Muscle of leg (tissue), 11 donors: ENCODE results near the gene HKDC1. TPM values are rescaled to one million over a fixed set of nuclear protein-coding genes. Genes with fewer than 3 reads are reported as not detected.
"Not testable (repeated sequence)": the region's sequence is repeated elsewhere in the genome, so short reads cannot be mapped to it uniquely, and the experiment has no call there.

Experiments used
- DNase-seq: peaks from one replicate; pipeline ENCODE4 v3.0.0; 2013
- H3K27ac ChIP-seq: one replicate; pipeline ENCODE4 v1.5.1; 2013; ENCODE audit warnings: mild to moderate bottlenecking, low read length, control low read depth
- H3K27me3 ChIP-seq: one replicate; pipeline ENCODE4 v1.6.1; 2013; ENCODE audit warnings: low read length; ENCODE audit not compliant: control insufficient read depth, insufficient read depth
- H3K36me3 ChIP-seq: one replicate; pipeline ENCODE4 v1.6.1; 2013; ENCODE audit warnings: low read length; ENCODE audit not compliant: control insufficient read depth, insufficient read depth
- H3K4me1 ChIP-seq: one replicate; pipeline ENCODE4 v1.6.1; 2013; ENCODE audit warnings: low read length; ENCODE audit not compliant: control insufficient read depth, insufficient read depth
- H3K4me3 ChIP-seq: one replicate; pipeline ENCODE4 v1.5.1; 2013; ENCODE audit warnings: low read length, control low read depth
- H3K9me3 ChIP-seq: replicated peaks from 2 replicates; pipeline ENCODE4 v1.6.1; 2013; ENCODE audit warnings: low read depth, low read length; ENCODE audit not compliant: control insufficient read depth
- WGBS: methylation state at CpG from one replicate; pipeline ENCODE4 v1.1.5; 2013; ENCODE audit warnings: missing lambda C conversion rate; ENCODE audit not compliant: insufficient coverage; 5-methylcytosine and 5-hydroxymethylcytosine counted together
- polyA plus RNA-seq, 8 donors: library from polyadenylated mRNA; unstranded; fragments of 120-200 nt; gene quantifications; one replicate each; pipeline versions ENCODE4 v1.2.1 to v1.2.3, GENCODE V29; 2013; ENCODE audit warnings: inconsistent platforms in 1 of 8, low replicate concordance in 1 of 8; ENCODE audit not compliant: insufficient read length in 8 of 8, insufficient read depth in 1 of 8
- total RNA-seq: library from RNA; stranded (reverse); fragments of 120-200 nt; gene quantifications from one replicate; pipeline ENCODE4 v1.2.4, GENCODE V29; 2013

Gene HKDC1
- total and polyA plus RNA-seq, 9 donors, result 0.04 to 3.4 (median 0.12) TPM

- DNase-seq, H3K27me3 ChIP-seq, H3K9me3 ChIP-seq, H3K4me3 ChIP-seq, H3K4me1 ChIP-seq, H3K27ac ChIP-seq, H3K36me3 ChIP-seq: not testable (repeated sequence)
- WGBS, result no CpG with 5 or more reads among the region's 2 CpGs
These were observed 31.3 kb downstream of the HKDC1 start for GRCh38 chr10:69251417-69251816.

GRCh38 chr10:69253171-69253570 is 33.0 kb downstream of the HKDC1 start:
- no peaks in the 10 kb centered on the region for H3K4me1 ChIP-seq
- no peaks in the 10 kb centered on the region for H3K27me3 ChIP-seq
- 53% methylated on average over 2 of the region's 3 CpGs for WGBS
- H3K9me3 ChIP-seq, result no peaks in the 10 kb centered on the region
- H3K36me3 ChIP-seq, result no peaks in the 10 kb centered on the region
- H3K27ac ChIP-seq, result no peak overlapping the region
- no peak overlapping the region for H3K4me3 ChIP-seq
- DNase-seq, result no peak

GRCh38 chr10:69254877-69255276 is 34.7 kb downstream of the HKDC1 start:
- Histone ChIP-seq H3K27ac (no peak overlapping the region), H3K36me3 (no peaks in the 10 kb centered on the region), H3K27me3 (no peaks in the 10 kb centered on the region), H3K4me1 (no peaks in the 10 kb centered on the region), H3K4me3 (no peak overlapping the region), H3K9me3 (no peaks in the 10 kb centered on the region)
- DNase-seq, result no peak
- WGBS, result 100% methylated on average over 2 of the region's 7 CpGs

GRCh38 chr10:69259547-69260243 is 39.6 kb downstream of the HKDC1 start:
- no peak for DNase-seq
- 83% methylated on average over 1 of the region's 3 CpGs for WGBS

GRCh38 chr10:69261184-69261583 is 41.1 kb downstream of the HKDC1 start:
- H3K27me3 ChIP-seq, result no peaks in the 10 kb centered on the region
- no peaks in the 10 kb centered on the region for H3K9me3 ChIP-seq
- 89% methylated on average over 6 of the region's 8 CpGs for WGBS
- no peak overlapping the region for H3K4me3 ChIP-seq
- no peak overlapping the region for H3K27ac ChIP-seq
- DNase-seq, result no peak
- H3K4me1 ChIP-seq, result no peaks in the 10 kb centered on the region
- H3K36me3 ChIP-seq, result no peaks in the 10 kb centered on the region

More at GRCh38 chr10:69259547-69260243, 39.6 kb downstream of the HKDC1 start:
- Histone ChIP-seq H3K27ac (no peak overlapping the region), H3K9me3 (no peaks in the 10 kb centered on the region), H3K4me1 (no peaks in the 10 kb centered on the region), H3K4me3 (no peak overlapping the region), H3K36me3 (no peaks in the 10 kb centered on the region), H3K27me3 (no peaks in the 10 kb centered on the region)

GRCh38 chr10:69262292-69262751 is 42.2 kb downstream of the HKDC1 start:
- Histone ChIP-seq H3K4me1 (no peaks in the 10 kb centered on the region), H3K27me3 (peaks cover 3% of the 10 kb centered on the region), H3K27ac (no peak overlapping the region), H3K9me3 (no peaks in the 10 kb centered on the region), H3K36me3 (no peaks in the 10 kb centered on the region), H3K4me3 (no peak overlapping the region)
- DNase-seq, result no peak
- WGBS, result no CpG with 5 or more reads among the region's 3 CpGs

GRCh38 chr10:69265521-69265920 is 45.4 kb downstream of the HKDC1 start:
- no peak overlapping the region for H3K27ac ChIP-seq
- no peaks in the 10 kb centered on the region for H3K9me3 ChIP-seq
- DNase-seq, result no peak
- no peak overlapping the region for H3K4me3 ChIP-seq
- H3K27me3 ChIP-seq, result peaks cover 6% of the 10 kb centered on the region
- H3K36me3 ChIP-seq, result no peaks in the 10 kb centered on the region
- no peaks in the 10 kb centered on the region for H3K4me1 ChIP-seq
- WGBS, result 76% methylated on average over 13 of the region's 17 CpGs

- Histone ChIP-seq H3K4me3 (no peak overlapping the region), H3K4me1 (no peaks in the 10 kb centered on the region), H3K36me3 (no peaks in the 10 kb centered on the region), H3K27ac (no peak overlapping the region), H3K27me3 (peaks cover 6% of the 10 kb centered on the region), H3K9me3 (no peaks in the 10 kb centered on the region)
- no peak for DNase-seq
- 81% methylated on average over 5 of the region's 14 CpGs for WGBS
These were observed 48.8 kb downstream of the HKDC1 start for GRCh38 chr10:69268761-69269416.

- H3K27ac ChIP-seq, result no peak overlapping the region
- H3K4me3 ChIP-seq, result no peak overlapping the region
- H3K36me3 ChIP-seq, result no peaks in the 10 kb centered on the region
- no peak for DNase-seq
- no peaks in the 10 kb centered on the region for H3K4me1 ChIP-seq
- no peaks in the 10 kb centered on the region for H3K9me3 ChIP-seq
- WGBS, result 55% methylated on average over 2 of the region's 2 CpGs
- peaks cover 6% of the 10 kb centered on the region for H3K27me3 ChIP-seq
These were observed 49.6 kb downstream of the HKDC1 start for GRCh38 chr10:69269761-69270160.

GRCh38 chr10:69270990-69271389 is 50.9 kb downstream of the HKDC1 start:
- Histone ChIP-seq H3K4me3 (no peak overlapping the region), H3K36me3 (no peaks in the 10 kb centered on the region), H3K4me1 (no peaks in the 10 kb centered on the region), H3K9me3 (no peaks in the 10 kb centered on the region), H3K27ac (no peak overlapping the region), H3K27me3 (peaks cover 6% of the 10 kb centered on the region)
- no peak for DNase-seq
- WGBS, result no CpG with 5 or more reads among the region's 3 CpGs
